ENCODE data around the gene SSBP3. TPM values are rescaled to one million over a fixed set of nuclear protein-coding genes. Genes with fewer than 3 reads are reported as not detected.
A peak's percentile ranks its signal among the peaks of the same experiment; 100 is the strongest.

The SSBP3 gene
- total RNA-seq, 1 donor from 2014 or later = 7.8 TPM

- peak; percentile 62 for TF ChIP-seq CTCF (conservative IDR thresholded peaks at IDR 0.05; ENCODE audit: low read depth, low read length)
- no peak overlapping the region for H3K4me3 ChIP-seq (ENCODE audit: low read depth, low read length)
- no peak for DNase-seq (ENCODE audit: low read depth)
Observed at GRCh38 chr1:54310439-54311328, 95.5 kb downstream of the SSBP3 start.

GRCh38 chr1:54309631-54310366 lies 96.4 kb downstream of the SSBP3 start:
- H3K4me3 ChIP-seq (ENCODE audit: low read depth, low read length) = no peak overlapping the region
- DNase-seq (ENCODE audit: low read depth) = no peak
- no peak for TF ChIP-seq CTCF (conservative IDR thresholded peaks at IDR 0.05; ENCODE audit: low read depth, low read length)

- no peak for TF ChIP-seq CTCF (conservative IDR thresholded peaks at IDR 0.05; ENCODE audit: low read depth, low read length)
- no peak for DNase-seq (ENCODE audit: low read depth)
- H3K4me3 ChIP-seq (ENCODE audit: low read depth, low read length) = no peak overlapping the region
Observed at GRCh38 chr1:54307305-54307704, 98.9 kb downstream of the SSBP3 start.

GRCh38 chr1:54305906-54306514 lies 100.2 kb downstream of the SSBP3 start:
- no peak for DNase-seq (ENCODE audit: low read depth)
- H3K4me3 ChIP-seq (ENCODE audit: low read depth, low read length) = no peak overlapping the region
- TF ChIP-seq CTCF (conservative IDR thresholded peaks at IDR 0.05; ENCODE audit: low read depth, low read length) = no peak

- DNase-seq (ENCODE audit: low read depth) = no peak
- H3K4me3 ChIP-seq (ENCODE audit: low read depth, low read length) = no peak overlapping the region
- no peak for TF ChIP-seq CTCF (conservative IDR thresholded peaks at IDR 0.05; ENCODE audit: low read depth, low read length)
Observed at GRCh38 chr1:54304518-54304917, 101.7 kb downstream of the SSBP3 start.

GRCh38 chr1:54302951-54303843 lies 103.0 kb downstream of the SSBP3 start:
- no peak for DNase-seq (ENCODE audit: low read depth)
- TF ChIP-seq CTCF (conservative IDR thresholded peaks at IDR 0.05; ENCODE audit: low read depth, low read length) = no peak

More at GRCh38 chr1:54302951-54303843, 103.0 kb downstream of the SSBP3 start:
- no peak overlapping the region for H3K4me3 ChIP-seq (ENCODE audit: low read depth, low read length)

Measured in epithelial cell of proximal tubule (primary cell).